IMR-90 (cell line): ENCODE data around the gene MRPS16. TPM values are rescaled to one million over a fixed set of nuclear protein-coding genes. Genes with fewer than 3 reads are reported as not detected.

Experiments used
- ATAC-seq: fragments of 200-7000 bp; cut with Tn5 transposase; 2 replicates; pipeline ENCODE4 v1.9.1; 2020; ENCODE audit warnings: low read depth, mild to moderate bottlenecking, moderate library complexity
- BruUV-seq: library from RNA; stranded (reverse); fragments of 400-500 nt; replicated peaks from 2 replicates; lab custom pipeline; 2021; lab: Mats Ljungman, UMichigan
- CTCF ChIA-PET: fragments of 300-600 bp; formaldehyde crosslinking; extraction: SDS; loops from one replicate; lab custom pipeline; 2021; ENCODE audit warnings: antibody characterized with exemption; lab: Yijun Ruan, JAX
- POLR2A ChIA-PET: fragments of 300-600 bp; sonication (Branson Sonifier 250); formaldehyde crosslinking; loops from one replicate; lab custom pipeline; 2022; ENCODE audit warnings: antibody characterized with exemption; ENCODE audit not compliant: unreplicated experiment; lab: Charles Lee
- DNase-seq: peaks from one replicate; pipeline ENCODE4 v3.0.0; 2013
- H2AFZ ChIP-seq: replicated peaks from 2 replicates; pipeline ENCODE3; 2013; ENCODE audit warnings: low read length, mild to moderate bottlenecking; ENCODE audit not compliant: poor library complexity
- H2AK5ac ChIP-seq: 2 replicates; pipeline ENCODE4 v1.6.1; 2013; ENCODE audit warnings: low read depth, low read length, inconsistent platforms
- H2AK9ac ChIP-seq: replicated peaks from 2 replicates; pipeline ENCODE3; 2013; ENCODE audit warnings: mild to moderate bottlenecking, low read depth, low read length, moderate library complexity; ENCODE audit not compliant: poor library complexity
- H2BK120ac ChIP-seq: 2 replicates; pipeline ENCODE4 v1.6.1; 2013; ENCODE audit warnings: low read depth, low read length, inconsistent platforms
- H2BK15ac ChIP-seq: 3 replicates; pipeline ENCODE4 v1.6.1; 2013; ENCODE audit warnings: low read depth, low read length, inconsistent platforms
- H2BK20ac ChIP-seq: 2 replicates; pipeline ENCODE4 v1.6.1; 2013; ENCODE audit warnings: low read depth, mild to moderate bottlenecking, inconsistent platforms, low read length, moderate library complexity
- H2BK5ac ChIP-seq: 2 replicates; pipeline ENCODE4 v1.6.1; 2013; ENCODE audit warnings: mild to moderate bottlenecking, low read depth, low read length, inconsistent platforms; ENCODE audit not compliant: poor library complexity, severe bottlenecking
- H3K14ac ChIP-seq: replicated peaks from 2 replicates; pipeline ENCODE4 v1.6.1; 2013; ENCODE audit warnings: low read depth, low read length, inconsistent platforms
- H3K18ac ChIP-seq: 2 replicates; pipeline ENCODE4 v1.6.1; 2013; ENCODE audit warnings: low read depth, low read length, control low read depth
- H3K23ac ChIP-seq: 2 replicates; pipeline ENCODE4 v1.6.1; 2013; ENCODE audit warnings: low read depth, low read length, inconsistent platforms
- H3K27ac ChIP-seq: 2 replicates; pipeline ENCODE4 v1.5.1; 2013; ENCODE audit warnings: mild to moderate bottlenecking, control low read depth, low read length; ENCODE audit not compliant: insufficient read depth
- H3K27me3 ChIP-seq: 2 replicates; pipeline ENCODE4 v1.6.1; 2013; ENCODE audit warnings: low read length; ENCODE audit not compliant: control insufficient read depth, insufficient read depth
- H3K36me3 ChIP-seq: 2 replicates; pipeline ENCODE4 v1.6.1; 2013; ENCODE audit warnings: low read length, mixed read lengths; ENCODE audit not compliant: control insufficient read depth, insufficient read depth
- H3K4ac ChIP-seq: 2 replicates; pipeline ENCODE4 v1.6.1; 2013; ENCODE audit warnings: low read depth, low read length, inconsistent platforms
- H3K4me1 ChIP-seq: 2 replicates; pipeline ENCODE4 v1.6.1; 2013; ENCODE audit warnings: low read length, mixed read lengths; ENCODE audit not compliant: control insufficient read depth, insufficient read depth
- H3K4me2 ChIP-seq: 2 replicates; pipeline ENCODE4 v1.6.1; 2013; ENCODE audit warnings: low read depth, mild to moderate bottlenecking, control low read depth, low read length, moderate library complexity
- H3K4me3 ChIP-seq: 2 replicates; pipeline ENCODE4 v1.5.1; 2013; ENCODE audit warnings: low read depth, mild to moderate bottlenecking, control low read depth, low read length, moderate library complexity; ENCODE audit not compliant: insufficient read depth
- H3K56ac ChIP-seq: 2 replicates; pipeline ENCODE4 v1.6.1; 2013; ENCODE audit warnings: low read length, inconsistent platforms; ENCODE audit not compliant: insufficient read depth; ENCODE audit errors: extremely low read depth
- H3K79me1 ChIP-seq, 2 experiments: 2 replicates each; pipeline ENCODE4 v1.6.1; 2013; ENCODE audit warnings: low read length in 2 of 2, inconsistent platforms in 1 of 2, low read depth in 1 of 2
- H3K9ac ChIP-seq: 2 replicates; pipeline ENCODE4 v1.6.1; 2013; ENCODE audit warnings: low read depth, low read length, control low read depth
- H3K9me1 ChIP-seq: 2 replicates; pipeline ENCODE4 v1.6.1; 2013; ENCODE audit warnings: low read length, inconsistent platforms; ENCODE audit not compliant: insufficient read depth
- H3K9me3 ChIP-seq: 2 replicates; pipeline ENCODE4 v1.6.1; 2013; ENCODE audit warnings: low read length; ENCODE audit not compliant: control insufficient read depth, insufficient read depth
- H4K20me1 ChIP-seq: 2 replicates; pipeline ENCODE4 v1.6.1; 2013; ENCODE audit warnings: low read length, inconsistent platforms; ENCODE audit not compliant: insufficient read depth
- H4K5ac ChIP-seq: 2 replicates; pipeline ENCODE4 v1.6.1; 2013; ENCODE audit warnings: mild to moderate bottlenecking, low read depth, low read length, control low read depth
- H4K8ac ChIP-seq, 2 experiments: 2 replicates each; pipeline ENCODE4 v1.6.1; 2013; ENCODE audit warnings: low read depth in 2 of 2, low read length in 2 of 2, control low read depth in 1 of 2, inconsistent platforms in 1 of 2
- H4K91ac ChIP-seq: 2 replicates; pipeline ENCODE4 v1.6.1; 2013; ENCODE audit warnings: low read depth, low read length, inconsistent platforms; ENCODE audit not compliant: insufficient read depth
- CEBPB ChIP-seq: IDR thresholded peaks from 2 replicates; pipeline ENCODE4 v1.6.1; 2012; ENCODE audit warnings: low read depth, low read length, improper control_type of control experiment
- CHD1 ChIP-seq: IDR thresholded peaks from 2 replicates; pipeline ENCODE4 v1.6.1; 2012; ENCODE audit warnings: low read depth, low read length, improper control_type of control experiment
- FOS ChIP-seq: fragments of 150-350 bp; IDR thresholded peaks from 2 replicates; pipeline ENCODE4 v1.6.1; 2016; ENCODE audit warnings: low read depth, low read length
- MAFK ChIP-seq: IDR thresholded peaks from 2 replicates; pipeline ENCODE4 v1.6.1; 2012; ENCODE audit warnings: low read depth, low read length, improper control_type of control experiment
- MAZ ChIP-seq: IDR thresholded peaks from 2 replicates; pipeline ENCODE4 v1.6.1; 2012; ENCODE audit warnings: low read depth, mild to moderate bottlenecking, low read length, improper control_type of control experiment, moderate library complexity, borderline replicate concordance
- MXI1 ChIP-seq: IDR thresholded peaks from 2 replicates; pipeline ENCODE4 v1.6.1; 2012; ENCODE audit warnings: low read depth, mild to moderate bottlenecking, low read length, moderate library complexity, borderline replicate concordance
- NFE2L2 ChIP-seq: fragments of 150-350 bp; IDR thresholded peaks from 2 replicates; pipeline ENCODE4 v1.6.1; 2016; ENCODE audit warnings: low read depth, mild to moderate bottlenecking, low read length
- POLR2A ChIP-seq: IDR thresholded peaks from 2 replicates; pipeline ENCODE4 v1.6.1; 2012; ENCODE audit warnings: mild to moderate bottlenecking, low read depth, low read length
- RAD21 ChIP-seq: IDR thresholded peaks from 2 replicates; pipeline ENCODE4 v1.6.1; 2012; ENCODE audit warnings: low read length, improper control_type of control experiment
- RCOR1 ChIP-seq: IDR thresholded peaks from 2 replicates; pipeline ENCODE4 v1.6.1; 2012; ENCODE audit warnings: mild to moderate bottlenecking, low read length, improper control_type of control experiment; ENCODE audit not compliant: insufficient replicate concordance
- RFX5 ChIP-seq: IDR thresholded peaks from 2 replicates; pipeline ENCODE4 v1.8.0; 2012; ENCODE audit warnings: low read depth, mild to moderate bottlenecking, low read length, moderate library complexity
- WGBS, 2 experiments: methylation state at CpG; one replicate each; pipeline versions ENCODE4 v1.1.5 to v1.1.7; 2013; ENCODE audit warnings: missing lambda C conversion rate in 2 of 2; ENCODE audit not compliant: insufficient read length in 1 of 2; ENCODE audit errors: extremely low coverage in 2 of 2; 5-methylcytosine and 5-hydroxymethylcytosine counted together
- dilution Hi-C: fragments of 300-500 bp; cut with HindIII; formaldehyde crosslinking; loops from one replicate; pipeline ENCODE4 v1.14.3; 2018; ENCODE audit warnings: low sequenced_read_pairs; ENCODE audit not compliant: unreplicated experiment
- in situ Hi-C: fragments of 300-500 bp; cut with MboI; formaldehyde crosslinking; loops from 3 replicates; pipeline ENCODE4 v1.14.3; 2019; ENCODE audit warnings: low sequenced_read_pairs, inconsistent platforms, mixed read lengths
- intact Hi-C: fragments of 100-400 bp; cut with micrococcal nuclease; formaldehyde crosslinking; loops from 2 replicates; pipeline ENCODE4 v1.10.0; 2022
- polyA plus RNA-seq, 3 experiments: library from polyadenylated mRNA; depleted of rRNA; stranded (reverse); fragments of >200 nt; gene quantifications; 2 replicates each; pipeline ENCODE4 v1.2.3, GENCODE V29; 2012; ENCODE audit warnings: low replicate concordance in 1 of 3
- total RNA-seq: library from RNA; depleted of rRNA; stranded (reverse); fragments of >200 nt; gene quantifications from 2 replicates; pipeline ENCODE4 v1.2.3, GENCODE V29; 2012
- TF ChIP-seq, protein P1 (sequence below): fragments of 150-350 bp; IDR thresholded peaks from 2 replicates; pipeline ENCODE4 v1.6.1; 2017; ENCODE audit warnings: mild to moderate bottlenecking, antibody characterized with exemption, low read length, low read depth
- TF ChIP-seq, protein P2 (sequence below): fragments of 150-350 bp; IDR thresholded peaks from 2 replicates; pipeline ENCODE4 v1.6.1; 2016; ENCODE audit warnings: low read depth, mild to moderate bottlenecking, low read length, moderate library complexity, borderline replicate concordance

The MRPS16 gene
- total and polyA plus RNA-seq, 2 of the 4 experiments (the other 2 are of a cell fraction): 45.3 to 62.4 TPM

DNA sequence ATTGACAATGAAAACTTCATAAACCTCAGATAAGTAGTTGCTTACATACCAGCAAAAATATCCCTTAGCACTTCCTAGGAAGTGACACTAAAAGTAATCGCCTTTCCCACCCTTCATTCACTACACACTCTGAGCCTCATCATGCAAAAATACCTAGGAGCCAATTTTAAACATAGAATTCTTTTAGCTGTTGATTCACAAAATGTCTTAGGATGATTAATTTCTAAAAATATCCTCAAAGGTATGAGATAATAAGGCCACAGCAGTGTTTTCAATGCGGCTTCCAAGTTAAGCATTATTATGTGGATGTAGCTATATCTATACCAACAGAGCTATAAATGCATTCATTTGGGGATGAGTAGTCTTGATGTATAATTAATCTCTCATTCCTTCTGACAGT lies 18.6 kb downstream of the MRPS16 start:
- H3K23ac ChIP-seq: no peak overlapping the region
- no peak overlapping the region for H2AK9ac ChIP-seq
- ATAC-seq (no peak), DNase-seq (no peak)
- no peak overlapping the region for H2AK5ac ChIP-seq
- no peaks in the 10 kb centered on the region for H3K9me1 ChIP-seq
- no peak overlapping the region for H3K4me3 ChIP-seq
- no peak overlapping the region for H4K91ac ChIP-seq
- no peak overlapping the region for H3K4me2 ChIP-seq
- no peak overlapping the region for H3K18ac ChIP-seq
- no TSS peak for BruUV-seq
- no peak overlapping the region for H3K4ac ChIP-seq
- no peak overlapping the region for H2BK120ac ChIP-seq
- no peak overlapping the region for H2BK20ac ChIP-seq
- H3K79me1 ChIP-seq: peaks cover 4 to 9% of the 10 kb centered on the region in 2 experiments; a peak in 2 of 4 replicates
- no peak overlapping the region for H4K5ac ChIP-seq
- ChIA-PET CTCF (no interaction called here), POLR2A (interaction anchor here (0.6 kb wide), 1 partner anchor 148 kb away, joined by 3 read pairs; no protein-coding TSS in a partner anchor)
- H3K36me3 ChIP-seq: peaks cover 9% of the 10 kb centered on the region
- no peak overlapping the region for H4K8ac ChIP-seq
- dilution Hi-C loops: no loop called here
- no peak overlapping the region for H3K14ac ChIP-seq
- intact Hi-C loops: no loop called here
- TF ChIP-seq FOS (no peak), NFE2L2 (no peak), MAFK (no peak), CHD1 (no peak), MAZ (no peak), POLR2A (no peak), RFX5 (no peak), RAD21 (no peak), MXI1 (no peak), RCOR1 (no peak), CEBPB (no peak)
- TF ChIP-seq, protein P1, sequence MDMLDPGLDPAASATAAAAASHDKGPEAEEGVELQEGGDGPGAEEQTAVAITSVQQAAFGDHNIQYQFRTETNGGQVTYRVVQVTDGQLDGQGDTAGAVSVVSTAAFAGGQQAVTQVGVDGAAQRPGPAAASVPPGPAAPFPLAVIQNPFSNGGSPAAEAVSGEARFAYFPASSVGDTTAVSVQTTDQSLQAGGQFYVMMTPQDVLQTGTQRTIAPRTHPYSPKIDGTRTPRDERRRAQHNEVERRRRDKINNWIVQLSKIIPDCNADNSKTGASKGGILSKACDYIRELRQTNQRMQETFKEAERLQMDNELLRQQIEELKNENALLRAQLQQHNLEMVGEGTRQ: no peak
- TF ChIP-seq, protein P2, sequence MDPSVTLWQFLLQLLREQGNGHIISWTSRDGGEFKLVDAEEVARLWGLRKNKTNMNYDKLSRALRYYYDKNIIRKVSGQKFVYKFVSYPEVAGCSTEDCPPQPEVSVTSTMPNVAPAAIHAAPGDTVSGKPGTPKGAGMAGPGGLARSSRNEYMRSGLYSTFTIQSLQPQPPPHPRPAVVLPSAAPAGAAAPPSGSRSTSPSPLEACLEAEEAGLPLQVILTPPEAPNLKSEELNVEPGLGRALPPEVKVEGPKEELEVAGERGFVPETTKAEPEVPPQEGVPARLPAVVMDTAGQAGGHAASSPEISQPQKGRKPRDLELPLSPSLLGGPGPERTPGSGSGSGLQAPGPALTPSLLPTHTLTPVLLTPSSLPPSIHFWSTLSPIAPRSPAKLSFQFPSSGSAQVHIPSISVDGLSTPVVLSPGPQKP: no peak
- H2AFZ ChIP-seq: no peak overlapping the region
- no peaks in the 10 kb centered on the region for H3K27me3 ChIP-seq
- H2BK5ac ChIP-seq: no peak overlapping the region
- no peak overlapping the region for H3K56ac ChIP-seq
- in situ Hi-C loops: no loop called here
- H4K20me1 ChIP-seq: no peaks in the 10 kb centered on the region
- H3K27ac ChIP-seq: no peak overlapping the region
- no peak overlapping the region for H2BK15ac ChIP-seq
- H3K9me3 ChIP-seq: no peaks in the 10 kb centered on the region
- WGBS, 2 experiments: no CpG with 5 or more reads among the region's 2 CpGs
- no peaks in the 10 kb centered on the region for H3K4me1 ChIP-seq
- no peak overlapping the region for H3K9ac ChIP-seq
